HL-60 (cell line): ENCODE measurements around the gene NACA2.

Experiments used
- DNase-seq, 2 experiments: peaks; one replicate each; pipeline ENCODE4 v3.0.0-alpha.2; 2010 to 2020; ENCODE audit warnings: low read depth in 1 of 2, low spot score in 1 of 2
- H3K27ac ChIP-seq: fragments of 250-450 bp; sonication (Bioruptor Pico); replicated peaks from 2 replicates; pipeline ENCODE4 v1.5.1; 2020; ENCODE audit warnings: mild to moderate bottlenecking, moderate library complexity
- H3K27me3 ChIP-seq: fragments of 250-450 bp; sonication (Bioruptor Pico); 2 replicates; pipeline ENCODE4 v1.5.1; 2021; ENCODE audit warnings: mild to moderate bottlenecking, moderate library complexity; ENCODE audit not compliant: insufficient read depth, poor library complexity, severe bottlenecking
- H3K4me3 ChIP-seq: replicated peaks from 2 replicates; pipeline ENCODE4 v1.5.1; 2011; ENCODE audit warnings: mild to moderate bottlenecking, control low read depth, low read length; ENCODE audit not compliant: insufficient read depth
- CTCF ChIP-seq: IDR thresholded peaks from one replicate; pipeline ENCODE4 v1.5.1; 2011; ENCODE audit warnings: low read length, control low read depth, inconsistent platforms; ENCODE audit not compliant: insufficient read depth
- GABPA ChIP-seq: IDR thresholded peaks from 2 replicates; pipeline ENCODE4 v1.6.1; 2012; ENCODE audit warnings: low read depth
- POLR2AphosphoS5 ChIP-seq: IDR thresholded peaks from 2 replicates; pipeline ENCODE4 v1.6.1; 2012; ENCODE audit warnings: low read depth
- SPI1 ChIP-seq: IDR thresholded peaks from 2 replicates; pipeline ENCODE4 v1.6.1; 2012; ENCODE audit warnings: low read depth, mild to moderate bottlenecking, borderline replicate concordance
- TF ChIP-seq, protein P1 (sequence below): IDR thresholded peaks from 2 replicates; pipeline ENCODE4 v1.6.1; 2012; ENCODE audit warnings: low read depth; ENCODE audit not compliant: insufficient replicate concordance

Gene NACA2

GRCh38 chr17:61595418-61596186 lies 4.6 kb upstream of the NACA2 start:
- Histone ChIP-seq H3K4me3 (no peak overlapping the region), H3K27ac (no peak overlapping the region), H3K27me3 (peaks cover 9% of the 10 kb centered on the region)
- no peak for DNase-seq
- TF ChIP-seq GABPA: no peak

DNA sequence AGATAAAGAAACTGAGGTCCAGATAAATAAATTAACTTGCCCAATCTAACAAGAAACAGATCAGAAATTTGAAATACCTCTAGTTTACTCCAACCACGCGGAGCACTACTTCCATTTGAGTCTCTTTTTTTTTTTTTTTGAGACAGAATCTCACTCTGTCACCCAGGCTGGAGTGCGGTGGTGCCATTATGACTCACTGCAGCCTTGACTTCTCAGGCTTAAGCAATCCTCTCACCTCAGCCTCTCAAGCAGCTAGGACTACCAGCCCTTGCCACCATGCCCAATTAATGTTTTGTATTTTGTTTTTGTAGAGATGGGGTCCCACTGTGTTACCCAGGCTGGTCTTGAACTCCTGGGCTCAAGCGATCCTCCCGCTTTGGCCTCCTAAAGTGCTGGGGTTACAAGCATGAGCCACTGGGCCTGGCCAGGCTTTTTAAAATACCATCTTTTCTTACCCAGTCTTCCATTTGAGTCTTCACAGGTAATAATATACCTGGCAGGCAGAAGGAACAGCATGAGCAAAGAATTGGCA lies 3.3 kb upstream of the NACA2 start:
- Histone ChIP-seq H3K27me3 (peaks cover 9% of the 10 kb centered on the region), H3K4me3 (no peak overlapping the region), H3K27ac (no peak overlapping the region)
- no peak for DNase-seq
- TF ChIP-seq, protein P1, sequence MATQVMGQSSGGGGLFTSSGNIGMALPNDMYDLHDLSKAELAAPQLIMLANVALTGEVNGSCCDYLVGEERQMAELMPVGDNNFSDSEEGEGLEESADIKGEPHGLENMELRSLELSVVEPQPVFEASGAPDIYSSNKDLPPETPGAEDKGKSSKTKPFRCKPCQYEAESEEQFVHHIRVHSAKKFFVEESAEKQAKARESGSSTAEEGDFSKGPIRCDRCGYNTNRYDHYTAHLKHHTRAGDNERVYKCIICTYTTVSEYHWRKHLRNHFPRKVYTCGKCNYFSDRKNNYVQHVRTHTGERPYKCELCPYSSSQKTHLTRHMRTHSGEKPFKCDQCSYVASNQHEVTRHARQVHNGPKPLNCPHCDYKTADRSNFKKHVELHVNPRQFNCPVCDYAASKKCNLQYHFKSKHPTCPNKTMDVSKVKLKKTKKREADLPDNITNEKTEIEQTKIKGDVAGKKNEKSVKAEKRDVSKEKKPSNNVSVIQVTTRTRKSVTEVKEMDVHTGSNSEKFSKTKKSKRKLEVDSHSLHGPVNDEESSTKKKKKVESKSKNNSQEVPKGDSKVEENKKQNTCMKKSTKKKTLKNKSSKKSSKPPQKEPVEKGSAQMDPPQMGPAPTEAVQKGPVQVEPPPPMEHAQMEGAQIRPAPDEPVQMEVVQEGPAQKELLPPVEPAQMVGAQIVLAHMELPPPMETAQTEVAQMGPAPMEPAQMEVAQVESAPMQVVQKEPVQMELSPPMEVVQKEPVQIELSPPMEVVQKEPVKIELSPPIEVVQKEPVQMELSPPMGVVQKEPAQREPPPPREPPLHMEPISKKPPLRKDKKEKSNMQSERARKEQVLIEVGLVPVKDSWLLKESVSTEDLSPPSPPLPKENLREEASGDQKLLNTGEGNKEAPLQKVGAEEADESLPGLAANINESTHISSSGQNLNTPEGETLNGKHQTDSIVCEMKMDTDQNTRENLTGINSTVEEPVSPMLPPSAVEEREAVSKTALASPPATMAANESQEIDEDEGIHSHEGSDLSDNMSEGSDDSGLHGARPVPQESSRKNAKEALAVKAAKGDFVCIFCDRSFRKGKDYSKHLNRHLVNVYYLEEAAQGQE: no peak
- TF ChIP-seq GABPA (no peak), CTCF (no peak), SPI1 (no peak), POLR2AphosphoS5 (no peak)

- DNase-seq: no peak
- Histone ChIP-seq H3K27me3 (peaks cover 14% of the 10 kb centered on the region), H3K27ac (no peak overlapping the region), H3K4me3 (no peak overlapping the region)
- TF ChIP-seq POLR2AphosphoS5 (no peak), CTCF (no peak), GABPA (no peak), SPI1 (no peak)
- TF ChIP-seq, protein P1: no peak
Measured at GRCh38 chr17:61593426-61593825, 2.4 kb upstream of the NACA2 start.

DNA sequence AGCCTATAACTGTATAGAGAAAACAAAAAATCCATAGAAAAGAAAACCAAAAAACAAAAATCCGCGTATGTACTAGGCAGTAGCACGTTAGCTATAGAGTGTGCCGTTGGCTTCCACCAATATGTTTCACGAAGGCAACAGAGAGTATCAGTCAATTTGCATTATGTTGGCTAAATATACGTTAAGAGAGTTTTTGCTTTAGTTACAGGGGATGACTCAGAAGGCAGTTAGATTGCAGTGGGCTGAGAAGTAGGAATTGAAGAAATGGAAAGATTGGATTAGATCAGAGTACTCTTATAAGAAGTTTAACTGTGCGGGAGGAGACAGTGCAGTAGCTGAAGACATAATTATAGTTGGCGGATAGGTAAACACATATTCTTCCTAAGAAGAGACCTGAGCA lies 911 bp upstream of the NACA2 start:
- no peak for DNase-seq

More for the DNA sequence above, 911 bp upstream of the NACA2 start:
- Histone ChIP-seq H3K27me3 (peaks cover 8% of the 10 kb centered on the region), H3K27ac (no peak overlapping the region), H3K4me3 (no peak overlapping the region)
- TF ChIP-seq SPI1 (no peak), POLR2AphosphoS5 (no peak), CTCF (no peak), GABPA (no peak)
- TF ChIP-seq, protein P1: no peak
